ENCODE data around the gene ABCF2.

The ABCF2 gene

DNA sequence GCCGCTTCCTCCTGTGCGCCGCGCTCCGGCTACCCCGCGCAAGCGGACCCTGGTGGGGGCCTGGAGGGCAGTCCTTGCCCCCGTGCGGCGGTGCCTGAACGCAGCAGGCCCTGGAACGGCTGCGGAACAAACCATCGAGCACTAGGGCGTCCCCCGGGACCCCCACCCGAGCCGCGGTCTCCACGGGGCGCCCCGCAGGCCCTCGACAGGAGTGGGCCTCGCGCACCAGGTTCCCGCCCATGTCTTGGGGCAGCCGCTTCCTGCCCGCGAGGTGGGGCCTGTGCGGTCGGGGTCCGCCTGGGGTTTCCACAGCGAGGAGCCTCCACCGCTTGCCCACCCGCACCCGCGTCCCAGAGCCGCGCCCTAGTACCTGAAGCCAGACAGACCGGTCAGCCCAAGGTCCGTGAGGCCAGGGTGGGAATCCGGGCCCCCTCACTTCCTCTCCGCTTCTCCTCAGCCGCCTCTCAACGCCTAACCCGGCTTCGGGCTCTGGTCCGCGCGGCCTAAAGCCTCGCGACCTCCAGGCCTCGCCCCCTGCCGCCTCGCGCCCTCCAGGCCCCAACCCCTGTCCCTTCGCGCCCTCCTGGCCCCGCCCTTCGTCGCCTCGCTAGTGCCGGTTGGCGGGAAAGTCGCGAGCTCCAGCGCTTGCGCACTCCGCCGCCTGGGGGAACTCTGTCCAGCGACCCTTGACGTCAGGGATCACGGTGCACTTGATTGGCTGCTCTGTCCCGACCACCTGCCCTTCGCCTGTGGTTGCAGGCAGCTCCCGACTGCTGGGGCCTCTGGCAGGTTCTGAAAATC is 52.6 kb downstream of the ABCF2 start:
- no peak for DNase-seq (ENCODE audit: low read depth in 2 of 2)

DNA sequence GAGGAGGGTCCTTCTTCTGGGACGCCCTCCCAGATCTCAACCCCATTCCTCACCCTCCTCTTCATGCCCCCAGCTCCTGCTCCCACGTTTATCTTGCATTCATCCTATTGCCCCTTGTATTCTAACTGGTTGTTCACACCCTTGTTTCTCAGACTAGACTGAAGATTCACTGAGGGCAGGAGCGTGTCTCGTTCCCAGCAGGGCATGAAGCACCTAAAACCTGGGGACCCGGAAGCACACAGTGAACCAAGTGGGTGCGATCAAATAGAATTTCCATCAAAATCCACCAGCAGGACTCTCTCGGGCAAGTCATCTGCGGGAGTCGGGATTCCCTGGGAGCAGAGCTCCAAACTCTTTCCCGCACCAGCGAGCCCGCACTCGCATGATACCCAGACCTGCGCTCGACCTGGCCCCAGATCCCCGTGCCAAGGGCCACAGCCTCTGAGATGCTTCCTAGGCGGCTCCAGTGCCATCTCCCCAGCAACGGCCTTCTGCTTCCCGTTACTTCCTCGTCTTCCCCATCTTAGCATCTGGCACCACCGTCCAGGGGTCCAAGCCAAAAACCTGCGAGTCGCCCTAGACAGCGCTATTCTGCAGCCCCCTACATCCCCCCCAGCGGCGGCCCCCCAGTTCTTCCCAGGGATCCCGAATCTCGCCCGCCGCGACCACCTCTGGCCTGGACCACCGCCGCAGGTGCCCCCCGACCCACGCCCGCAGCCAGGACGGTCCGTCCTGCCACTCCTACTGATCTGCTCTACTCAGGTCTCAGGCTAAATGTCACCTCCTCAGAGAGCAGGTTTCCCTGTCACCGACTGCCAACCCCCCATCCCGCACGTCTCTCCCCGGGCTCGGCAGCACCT is 53.4 kb downstream of the ABCF2 start:
- no peak for DNase-seq (ENCODE audit: low read depth in 2 of 2)

- DNase-seq (ENCODE audit: low read depth in 2 of 2): peak; percentile 57 to 70
Measured at GRCh38 chr7:151172273-151173141, 54.5 kb downstream of the ABCF2 start.

- no peak for DNase-seq (ENCODE audit: low read depth in 2 of 2)
Measured at GRCh38 chr7:151168787-151169162, 58.2 kb downstream of the ABCF2 start.

DNA sequence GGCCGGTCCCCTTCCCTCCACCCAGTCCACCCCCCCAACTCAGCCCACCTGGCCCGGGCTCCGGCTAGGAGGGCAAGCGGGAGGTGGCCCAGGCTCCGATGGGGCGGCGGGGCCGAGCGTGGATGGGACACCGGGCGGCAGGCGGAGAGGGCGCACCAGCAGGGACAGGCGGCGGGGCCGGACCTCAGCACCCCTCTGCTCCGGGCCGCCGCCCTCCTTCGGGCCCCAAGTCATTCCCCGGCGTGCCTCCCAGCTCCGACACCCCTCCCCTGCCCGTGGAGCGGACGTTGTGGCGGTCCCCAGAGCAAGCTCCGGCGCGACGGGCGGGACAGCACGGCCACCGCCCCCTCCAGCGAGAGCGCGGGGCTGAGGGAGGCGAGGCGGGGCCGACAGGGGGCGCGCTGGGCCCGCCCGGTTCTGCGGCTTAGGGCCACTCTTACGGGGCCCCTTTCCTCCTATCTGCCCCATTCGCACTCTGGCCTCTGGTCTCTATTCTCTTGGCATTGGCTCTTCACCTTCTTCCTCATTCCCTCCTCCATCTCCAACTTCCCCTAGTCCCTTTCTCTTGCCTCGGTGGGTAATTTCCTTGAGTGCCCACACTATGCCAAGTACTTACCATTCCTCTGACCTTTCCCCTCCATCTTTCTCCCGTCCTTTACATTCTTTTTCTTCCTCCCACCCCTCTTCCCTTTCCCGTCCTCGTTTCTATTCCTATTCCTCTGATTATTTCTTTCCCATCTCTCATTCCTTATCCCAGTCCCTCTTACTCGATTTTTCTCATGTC is 58.8 kb downstream of the ABCF2 start:
- DNase-seq (ENCODE audit: low read depth in 2 of 2): peak in 1 of 2 donors; percentile 42

- DNase-seq (ENCODE audit: low read depth in 2 of 2): no peak
Measured at GRCh38 chr7:151167197-151167961, 59.6 kb downstream of the ABCF2 start, which contains the start of gene GBX1. Gene GBX1 (minus strand): TSS chr7:151167694. CDS start chr7:151167548, 146 bp downstream.

GRCh38 chr7:151166629-151167196 is 60.3 kb downstream of the ABCF2 start:
- no peak for DNase-seq (ENCODE audit: low read depth in 2 of 2)
